ENCODE measurements around the gene SLC17A5.
"Not testable (repeated sequence)": the region's sequence is repeated elsewhere in the genome, so short reads cannot be mapped to it uniquely, and the experiment has no call there.

Gene SLC17A5

GRCh38 chr6:73565767-73566485 lies 87.9 kb downstream of the SLC17A5 start:
- no peak for DNase-seq

DNA sequence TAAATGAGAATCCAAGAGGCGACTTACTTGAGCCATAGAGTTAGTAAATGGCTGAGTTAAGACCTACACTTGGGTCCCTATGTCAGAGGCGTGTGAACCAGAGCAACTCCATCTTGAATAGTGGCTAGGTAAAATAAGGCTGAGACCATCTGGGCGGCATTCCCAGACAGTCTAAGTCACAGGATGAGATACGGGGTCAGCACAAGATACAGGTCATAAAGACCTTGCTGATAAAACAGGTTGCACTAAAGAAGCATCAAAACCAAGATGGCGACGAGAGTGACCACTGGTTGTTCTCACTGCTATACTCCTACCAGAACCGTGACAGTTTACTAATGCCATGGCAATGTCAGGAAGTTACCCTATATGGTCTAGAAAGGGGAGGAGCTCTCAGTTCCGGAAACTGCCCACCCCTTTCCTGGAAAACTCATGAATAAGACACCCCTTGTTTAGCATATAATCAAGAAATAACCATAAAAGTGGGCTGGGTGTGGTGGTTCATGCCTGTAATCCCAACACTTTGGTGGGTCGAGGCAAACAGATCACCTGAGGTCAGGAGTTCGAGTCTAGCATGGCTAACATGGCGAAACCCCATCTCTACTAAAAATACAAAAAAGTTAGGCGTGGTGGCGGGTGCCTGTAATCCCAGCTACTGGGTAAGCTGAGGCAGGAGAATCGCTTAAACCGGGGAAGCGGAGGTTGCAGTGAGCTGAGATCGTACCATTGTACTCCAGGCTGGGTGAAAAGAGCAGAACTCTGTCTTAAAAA lies 89.0 kb downstream of the SLC17A5 start:
- DNase-seq = no peak

DNA sequence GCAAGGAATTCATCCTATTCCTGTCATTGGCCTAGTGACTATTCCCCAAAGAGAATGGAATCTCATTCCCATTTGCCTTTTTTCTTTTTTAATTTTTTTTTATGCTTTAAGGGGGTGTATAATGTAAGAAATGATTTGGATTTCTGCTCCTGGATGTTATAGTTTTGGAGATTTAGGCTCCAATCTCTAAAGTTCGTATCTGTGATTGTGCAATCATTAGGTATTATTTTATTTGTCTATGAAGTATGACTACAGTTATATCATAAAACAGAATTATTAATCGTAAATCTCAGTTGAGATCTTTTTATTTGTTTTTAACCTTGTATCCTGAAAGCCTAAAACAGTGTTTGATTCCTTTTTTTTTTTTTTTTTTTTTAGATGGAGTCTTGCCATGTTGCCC lies 91.2 kb downstream of the SLC17A5 start:
- no peak for DNase-seq

- no peak for DNase-seq
Observed at GRCh38 chr6:73560853-73561407, 92.9 kb downstream of the SLC17A5 start.

DNA sequence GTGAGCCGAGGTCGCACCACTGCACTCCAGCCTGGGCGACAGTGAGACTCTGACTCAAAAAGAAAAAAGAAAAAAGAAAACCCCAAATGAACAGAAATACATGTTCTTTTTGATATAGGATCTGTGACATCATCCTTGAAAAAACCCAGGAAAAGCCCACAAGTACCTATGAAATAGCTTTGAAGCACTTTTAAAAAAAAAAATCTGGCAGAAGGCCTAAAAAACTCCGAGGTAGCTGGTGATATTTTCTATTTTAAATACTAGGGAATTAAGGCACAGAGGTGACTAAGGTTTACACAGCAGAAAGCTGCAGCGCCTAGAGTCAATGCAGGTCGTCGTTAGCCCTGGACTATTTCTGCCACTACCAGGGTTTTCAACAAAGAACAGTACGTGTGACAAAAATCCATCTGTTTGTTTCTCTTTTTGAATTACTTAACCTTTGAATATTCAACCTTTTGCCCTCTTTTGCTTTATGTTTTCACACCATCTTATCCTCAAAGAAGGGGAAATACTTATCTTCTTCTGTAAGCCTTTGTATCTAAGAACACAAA lies 93.5 kb downstream of the SLC17A5 start:
- no peak for DNase-seq

- not testable (repeated sequence) for DNase-seq
Observed at GRCh38 chr6:73559399-73559794, 94.4 kb downstream of the SLC17A5 start.

DNA sequence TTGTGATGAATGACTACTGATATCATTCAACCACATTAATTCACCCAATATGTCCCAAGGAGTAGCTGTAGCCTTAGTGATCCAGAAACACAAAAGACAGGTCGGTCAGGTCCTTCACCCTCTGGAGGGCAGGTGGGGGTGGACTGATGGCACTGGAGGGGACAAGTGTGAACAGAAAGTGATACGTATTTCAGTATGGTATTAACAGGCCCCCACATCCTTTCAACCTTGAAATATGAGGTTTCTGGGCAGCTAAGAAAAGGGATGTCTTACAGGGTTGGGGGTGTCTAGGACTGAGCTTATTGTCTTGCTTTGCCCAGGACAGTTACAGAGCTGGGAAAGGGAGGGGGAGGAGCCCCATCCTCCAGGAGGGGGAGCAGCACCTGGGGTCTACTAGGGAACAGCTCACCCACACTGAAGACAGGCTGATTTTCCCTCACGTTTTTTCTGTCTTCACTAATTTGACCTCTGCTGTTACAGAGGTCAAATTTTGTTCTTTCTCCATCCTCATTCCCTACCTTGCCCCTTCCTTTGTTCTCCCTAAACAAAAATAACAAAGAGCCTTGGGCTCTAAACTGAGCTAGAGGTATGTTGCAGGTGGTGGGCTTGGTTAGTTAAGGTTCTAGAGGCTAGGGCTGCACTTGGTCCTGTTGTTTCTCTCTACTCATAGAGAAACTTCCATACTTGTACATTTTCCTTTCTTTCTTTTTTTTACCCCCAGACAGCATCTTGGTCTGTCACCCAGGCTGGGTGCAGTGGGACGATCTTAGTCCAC lies 95.0 kb downstream of the SLC17A5 start:
- no peak for DNase-seq

DNA sequence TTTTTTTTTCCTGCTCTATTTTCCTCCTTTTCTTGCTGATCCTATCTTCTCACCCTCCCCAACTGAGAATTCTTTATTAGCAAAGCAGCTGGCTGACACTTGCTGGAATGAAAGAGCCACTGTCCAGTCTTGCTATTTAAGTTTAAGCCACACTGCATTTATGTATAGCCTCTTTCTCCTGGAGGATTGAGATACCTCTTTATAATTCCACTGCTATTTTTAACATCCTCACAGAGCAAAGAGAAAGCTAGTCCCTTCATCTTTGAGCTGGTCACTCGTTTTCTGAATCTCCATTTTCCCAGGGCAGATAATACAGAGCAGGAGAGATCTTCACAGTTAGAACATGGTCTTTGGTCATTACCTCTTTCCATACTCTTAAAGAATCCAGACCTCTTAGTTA lies 97.0 kb downstream of the SLC17A5 start:
- no peak for DNase-seq

- not testable (repeated sequence) for DNase-seq
Observed at GRCh38 chr6:73555380-73555949, 98.3 kb downstream of the SLC17A5 start.

GRCh38 chr6:73551115-73551514 lies 102.7 kb downstream of the SLC17A5 start:
- DNase-seq = not testable (repeated sequence)

GRCh38 chr6:73548458-73549446 lies 105.0 kb downstream of the SLC17A5 start:
- no peak for DNase-seq

- no peak for DNase-seq
Observed at GRCh38 chr6:73547036-73547435, 106.8 kb downstream of the SLC17A5 start.
